C1 segment of cervical spinal cord (tissue), 14 donors: ENCODE data around the gene HIVEP3.

ENCODE experiments used
- DNase-seq, 14 donors: peaks; one replicate each; lab custom pipeline; 2025; lab: John Stamatoyannopoulos, UW

Gene HIVEP3

DNA sequence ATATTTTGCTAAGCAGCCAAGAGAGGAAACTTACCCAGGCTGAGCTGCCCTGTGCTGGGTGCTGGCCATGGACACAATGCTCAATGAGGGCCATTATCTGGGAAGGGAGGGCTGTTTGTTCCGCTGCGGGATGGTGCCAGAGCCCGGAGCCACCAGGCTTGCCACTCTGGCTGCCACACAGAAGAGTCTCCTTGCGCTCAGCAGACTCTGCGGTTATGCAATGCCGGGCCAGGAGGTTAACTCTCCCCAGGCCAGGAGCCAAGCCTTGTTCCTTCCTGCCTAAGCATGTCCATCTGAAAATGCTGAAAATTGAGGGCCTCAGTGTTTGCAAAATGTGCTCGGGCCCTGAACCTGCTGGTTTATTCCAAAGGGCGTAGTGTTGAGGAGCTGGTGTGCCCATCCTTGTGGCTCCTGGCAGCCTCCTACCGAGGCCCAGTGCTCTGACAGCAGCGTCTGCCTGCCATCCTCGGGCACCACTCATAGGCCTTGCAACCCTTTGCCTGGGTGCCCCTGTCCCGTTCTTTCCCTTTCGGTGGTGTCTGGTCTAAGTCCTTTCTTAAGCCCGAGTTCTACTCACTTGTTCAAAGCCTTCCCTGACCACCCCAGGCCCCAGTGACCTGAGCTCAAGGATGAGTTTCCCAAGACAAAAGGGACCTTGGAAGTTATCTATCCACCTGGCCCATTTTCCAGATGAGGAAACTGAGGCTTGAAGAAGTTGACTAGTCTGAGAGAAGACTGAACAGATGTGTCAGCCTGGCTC is 300.5 kb downstream of the HIVEP3 start:
- DNase-seq, result peak in 13 of 14 donors; percentile 62 to 94 (median 87)

DNA sequence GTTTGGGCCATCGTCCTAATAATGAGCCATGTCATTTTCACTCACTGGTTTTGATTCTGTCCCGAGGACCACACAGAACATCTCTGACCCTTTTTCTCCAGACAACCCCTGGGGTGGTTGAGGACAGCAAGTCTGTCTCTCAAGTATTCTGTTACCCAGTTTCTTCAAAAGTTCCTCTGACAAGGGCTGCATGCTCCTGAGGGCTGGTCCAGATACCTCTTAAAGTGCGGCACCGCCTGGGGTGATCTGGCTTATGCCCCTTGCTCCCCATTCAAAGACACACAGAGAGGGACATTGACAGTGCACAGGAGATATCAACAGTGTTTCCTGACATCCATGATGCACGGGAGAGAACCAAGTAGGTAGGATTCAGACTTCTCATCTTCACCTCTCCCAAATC is 301.4 kb downstream of the HIVEP3 start:
- no peak for DNase-seq

DNA sequence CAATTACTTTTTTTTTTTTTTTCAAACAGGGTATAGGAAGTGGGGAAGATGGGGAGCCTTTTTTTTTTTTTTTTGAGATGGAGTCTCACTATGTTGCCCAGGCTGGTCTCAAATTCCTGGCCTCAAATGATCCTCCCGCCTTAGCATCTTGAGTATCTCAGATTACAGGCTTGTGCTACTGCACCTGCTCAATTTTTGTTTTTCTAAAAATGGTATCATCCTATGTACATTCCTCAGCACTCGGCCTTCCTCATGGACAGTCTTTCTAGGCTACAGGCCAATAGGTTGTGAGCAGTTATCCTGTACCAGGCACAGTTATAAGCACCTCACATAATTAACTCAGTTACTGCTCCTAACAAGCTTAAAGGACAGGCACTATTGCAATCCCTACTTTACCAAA is 302.2 kb downstream of the HIVEP3 start:
- DNase-seq, result no peak

DNA sequence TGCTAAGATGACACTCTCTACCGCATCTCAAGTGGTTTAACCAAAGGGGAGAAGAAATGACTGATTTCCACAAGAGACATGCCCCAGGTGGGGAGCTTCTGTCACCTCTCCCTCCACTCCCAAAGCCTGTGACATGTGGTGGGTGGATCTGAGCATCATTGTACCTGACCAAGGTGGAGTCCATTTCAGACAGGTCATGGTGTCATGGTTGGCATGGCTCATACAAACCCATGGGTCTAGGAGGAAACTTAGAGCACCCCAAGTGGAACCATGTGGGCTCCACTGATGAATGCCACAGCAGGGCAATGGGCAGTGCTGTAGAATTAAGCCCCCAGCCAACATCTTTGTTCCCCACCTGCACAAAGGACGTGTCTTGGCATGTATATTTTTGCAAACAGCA is 302.7 kb downstream of the HIVEP3 start:
- no peak for DNase-seq

DNA sequence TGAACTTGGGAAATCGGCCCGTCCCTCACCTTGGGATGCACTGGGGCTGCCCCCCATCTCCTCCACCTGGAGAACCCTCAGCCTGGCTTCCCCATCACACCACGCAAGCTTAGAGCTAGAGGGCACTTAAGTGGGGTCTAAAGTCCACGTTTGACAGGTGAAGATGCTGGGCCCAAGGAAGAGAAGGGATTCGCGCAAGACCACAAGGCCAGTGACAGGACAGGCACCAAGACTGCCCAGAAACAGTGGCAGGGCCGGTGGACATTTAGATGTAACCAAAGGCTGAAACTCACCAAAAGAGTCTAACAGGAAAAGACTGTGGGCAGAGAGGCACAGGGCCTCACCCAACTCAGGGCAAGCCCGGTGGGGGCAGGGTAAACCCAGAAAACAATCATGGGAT is 303.4 kb downstream of the HIVEP3 start:
- no peak for DNase-seq

DNA sequence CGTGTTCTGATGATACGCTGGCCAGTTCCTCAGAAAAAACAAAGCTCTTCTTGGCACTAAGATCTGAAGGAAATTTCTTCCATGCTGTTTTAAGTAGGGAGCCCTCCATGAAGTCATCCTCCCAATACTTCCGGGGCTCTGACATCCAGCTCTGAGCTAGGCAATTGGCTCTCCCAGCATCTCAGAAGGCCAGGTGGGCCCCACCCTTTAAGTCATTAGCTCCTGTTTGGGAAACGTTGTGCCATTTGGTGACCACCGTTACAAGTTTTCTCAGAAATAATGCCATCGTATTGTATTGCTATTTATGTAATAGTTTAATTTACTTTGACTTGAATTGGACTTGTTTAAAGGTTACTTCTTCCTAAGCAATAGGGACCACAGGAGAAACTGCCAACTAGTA is 303.9 kb downstream of the HIVEP3 start:
- DNase-seq, result no peak

DNA sequence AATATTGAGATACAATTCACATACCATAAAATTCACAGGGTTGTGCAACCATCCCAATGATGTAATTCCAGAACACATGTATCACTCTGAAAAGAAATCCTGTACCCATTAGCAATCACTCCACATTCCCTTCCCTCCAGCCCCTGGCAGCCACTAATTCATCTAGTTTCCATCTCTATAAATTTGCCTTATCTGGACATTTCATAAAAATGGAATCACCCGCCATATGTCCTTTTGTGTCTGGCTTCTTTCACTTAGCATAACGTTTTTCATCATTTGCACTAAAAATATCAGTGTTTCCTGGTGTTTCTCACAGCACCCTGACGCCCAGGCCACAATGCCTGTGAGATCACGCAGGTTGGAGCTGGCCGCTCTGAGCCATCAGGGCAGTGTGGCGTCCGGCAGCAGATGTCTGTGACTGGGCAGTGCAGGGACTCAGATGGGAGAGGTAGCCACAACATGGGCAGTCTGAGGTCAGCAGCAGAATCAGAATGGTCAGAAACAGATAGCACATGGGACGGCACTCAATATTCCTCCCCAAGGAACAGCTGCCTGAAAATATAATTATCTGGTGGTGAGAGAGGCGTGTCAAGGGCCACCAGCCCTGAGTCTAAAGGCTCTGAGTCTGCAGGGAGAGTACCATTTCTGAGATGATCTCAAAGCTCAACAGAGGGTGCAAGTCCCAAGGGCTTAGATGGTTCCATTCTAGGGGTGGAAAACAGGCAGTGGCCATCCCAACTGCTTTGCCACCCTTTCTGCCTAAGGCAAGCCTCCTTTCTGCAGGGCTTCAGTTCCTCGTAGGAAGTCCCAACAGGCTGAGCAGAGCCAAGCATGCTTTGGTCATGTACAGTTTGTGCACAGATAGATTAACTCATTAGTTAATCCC is 304.8 kb downstream of the HIVEP3 start:
- DNase-seq, result peak in 1 of 14 donors; percentile 67

DNA sequence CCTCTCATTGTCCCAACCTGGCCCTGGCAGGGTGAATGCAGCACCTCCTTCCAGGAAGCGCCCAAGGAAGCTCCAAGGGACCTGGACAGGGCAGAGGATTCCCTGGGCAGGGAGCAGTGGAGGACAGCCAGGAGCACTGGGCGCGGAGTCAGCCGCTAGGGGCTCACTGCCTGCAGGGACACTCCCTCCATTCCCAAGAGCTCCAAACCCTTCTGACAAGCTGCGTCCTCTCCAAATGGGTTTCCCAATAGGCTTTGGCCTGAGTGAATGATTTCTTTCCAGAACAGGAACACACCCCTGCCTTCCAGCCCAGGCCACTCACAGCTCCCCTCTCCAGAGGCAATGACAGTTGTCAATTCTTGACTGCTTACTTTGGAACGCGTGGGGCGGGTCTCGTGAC is 305.8 kb downstream of the HIVEP3 start:
- no peak for DNase-seq

DNA sequence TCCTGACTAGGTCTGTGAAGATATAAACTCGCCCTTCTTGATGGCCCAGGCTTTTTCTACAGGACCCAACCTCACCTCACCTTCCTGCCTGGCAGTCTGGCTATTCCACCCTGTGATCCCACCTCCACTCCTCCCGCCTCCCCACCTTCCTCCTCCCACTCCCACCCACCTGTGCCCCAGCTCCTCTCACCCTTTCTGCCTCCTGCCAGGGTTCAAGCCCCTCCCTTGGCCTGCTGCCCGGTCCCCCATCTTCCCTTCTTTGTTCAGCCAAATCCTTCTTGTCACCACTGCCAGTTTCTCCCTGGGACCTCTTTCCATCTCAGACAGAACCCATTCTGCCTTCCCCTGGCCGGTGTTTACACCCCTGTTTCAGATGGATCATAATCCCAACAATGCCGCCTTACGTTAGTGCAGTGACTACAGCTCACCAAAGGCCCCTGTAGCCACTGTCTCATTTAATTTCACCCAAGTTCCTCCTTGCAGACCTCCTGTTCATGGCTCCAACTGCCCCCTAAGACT is 306.7 kb downstream of the HIVEP3 start:
- no peak for DNase-seq

DNA sequence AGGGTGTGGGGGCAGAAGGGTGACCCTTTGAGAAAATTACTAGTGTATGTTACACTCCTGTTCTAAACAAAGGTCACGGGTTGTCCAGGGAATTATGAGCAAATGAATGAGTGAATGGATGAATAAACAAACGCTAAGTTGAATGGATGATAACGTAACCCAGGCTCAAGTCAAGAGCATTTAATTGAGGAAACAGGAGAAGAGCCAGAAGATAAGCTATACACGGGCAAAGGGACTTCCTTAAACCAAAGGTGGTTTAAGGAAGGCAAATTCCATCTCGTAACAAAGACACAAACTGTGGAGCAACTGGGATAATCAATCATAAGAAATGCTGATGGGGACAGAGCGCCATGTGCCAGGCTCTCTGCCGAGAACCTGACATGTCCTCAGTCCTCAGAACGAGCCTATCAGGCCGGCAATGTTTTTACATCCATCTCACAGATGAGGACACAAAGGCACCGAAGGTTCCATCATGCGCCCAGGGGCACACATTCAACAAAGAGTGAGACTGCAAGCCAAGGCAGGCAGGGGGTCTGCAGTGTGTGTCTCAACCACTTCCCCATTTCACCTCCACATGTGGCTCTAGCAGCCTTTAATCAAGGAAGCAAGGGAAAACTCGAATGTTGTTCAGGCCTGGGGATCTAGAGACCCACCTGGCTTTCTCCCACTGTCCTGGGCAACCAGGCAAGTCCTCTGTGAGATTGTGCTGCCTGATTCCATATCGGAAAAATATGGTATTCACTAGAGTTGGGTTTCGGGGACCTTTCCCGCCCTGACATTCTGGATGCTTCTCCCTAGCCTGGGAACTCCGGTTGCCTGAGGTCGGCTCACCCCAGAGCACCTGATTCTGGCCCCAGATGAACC is 307.4 kb downstream of the HIVEP3 start:
- DNase-seq, result no peak

DNA sequence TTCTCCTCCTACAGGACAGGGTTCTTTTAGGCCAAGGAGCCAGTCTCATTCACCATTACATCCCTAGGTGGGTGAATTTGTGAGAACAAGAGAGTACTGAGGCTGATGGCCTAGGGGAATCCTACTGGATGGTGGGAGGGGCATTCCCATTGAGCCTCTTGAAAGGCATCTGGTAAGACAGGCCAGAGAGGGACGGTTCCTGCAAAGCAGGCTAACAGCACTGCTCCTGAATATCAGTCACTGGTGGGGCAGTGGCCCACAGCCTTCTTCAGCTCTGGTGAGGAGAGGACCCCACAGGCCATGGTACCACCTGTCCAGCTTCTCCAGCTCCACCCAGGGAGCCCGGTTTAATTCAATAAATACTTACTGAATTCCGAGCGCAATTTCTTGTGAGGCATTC is 308.4 kb downstream of the HIVEP3 start:
- no peak for DNase-seq

DNA sequence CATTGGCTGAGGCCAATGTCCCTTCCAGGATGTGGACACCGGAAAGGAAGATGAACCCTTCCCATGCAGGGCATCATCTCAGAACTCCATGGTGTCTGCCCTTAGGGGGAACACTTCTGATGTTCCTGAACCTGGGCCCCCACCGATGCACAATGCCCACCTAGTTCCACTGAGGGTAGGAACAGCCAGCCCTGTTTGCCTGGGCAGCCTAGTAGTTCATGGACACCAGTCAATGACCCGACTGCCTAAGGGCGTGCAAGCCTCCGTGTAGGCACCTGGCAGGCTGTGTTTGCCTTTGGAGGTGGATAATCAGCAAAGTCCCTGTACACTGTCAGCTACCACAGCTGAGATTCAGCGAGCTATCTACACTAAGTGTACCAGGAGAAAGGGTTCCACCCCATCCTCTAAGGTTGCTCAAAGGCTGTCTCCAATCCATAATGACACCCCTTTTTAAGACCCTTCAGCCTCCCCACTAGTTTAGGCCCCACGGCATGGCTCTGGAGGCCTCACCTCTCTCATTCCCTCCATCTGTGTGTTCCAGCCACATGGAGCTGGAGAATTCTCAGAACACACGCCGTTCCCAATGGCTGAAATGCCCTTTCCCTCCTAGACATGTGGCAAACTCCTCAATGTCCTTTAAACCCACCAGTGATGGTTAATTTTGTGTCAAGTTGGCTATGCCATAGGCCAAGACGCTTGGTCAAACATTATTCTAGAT is 309.4 kb downstream of the HIVEP3 start:
- no peak for DNase-seq

DNA sequence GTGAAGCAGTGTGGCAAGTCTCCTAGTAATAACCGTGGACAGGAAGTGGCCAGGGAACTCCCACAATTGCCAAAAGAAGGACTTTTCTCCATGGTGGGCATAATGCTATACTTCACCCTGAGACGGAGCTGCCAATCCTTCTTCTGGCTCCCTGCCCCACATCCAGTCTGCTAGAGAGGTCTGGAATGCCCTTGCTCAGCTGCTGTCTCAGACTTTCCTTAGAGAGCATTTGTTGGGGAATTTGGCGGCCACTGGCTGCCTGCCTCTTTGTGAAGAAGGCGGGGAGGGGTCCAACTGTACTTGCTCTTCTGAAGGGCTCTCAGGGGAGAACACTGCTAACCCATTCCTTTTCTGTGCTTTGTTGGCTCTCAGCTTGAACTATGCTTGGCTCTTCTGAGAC is 310.5 kb downstream of the HIVEP3 start:
- DNase-seq, result peak in 1 of 14 donors; percentile 10

DNA sequence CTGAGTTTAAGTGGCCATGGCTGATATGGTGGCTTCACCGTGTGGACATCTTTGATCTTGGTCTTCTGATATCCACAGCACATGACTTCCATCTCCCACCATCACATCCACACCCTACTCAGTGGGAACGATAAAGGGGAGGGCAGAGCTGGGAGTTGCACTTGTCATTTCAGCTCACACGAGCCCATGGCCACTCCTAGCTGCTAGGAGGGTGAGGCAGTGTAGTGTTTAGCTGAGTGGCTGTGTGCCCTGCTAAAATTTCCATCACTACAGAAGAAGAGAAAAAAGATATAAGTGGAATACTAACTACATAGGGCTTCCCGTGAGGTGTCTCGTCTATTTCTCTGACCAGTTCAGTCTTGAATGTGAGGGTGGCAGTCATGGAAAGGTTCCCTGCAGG is 310.9 kb downstream of the HIVEP3 start:
- DNase-seq, result no peak

DNA sequence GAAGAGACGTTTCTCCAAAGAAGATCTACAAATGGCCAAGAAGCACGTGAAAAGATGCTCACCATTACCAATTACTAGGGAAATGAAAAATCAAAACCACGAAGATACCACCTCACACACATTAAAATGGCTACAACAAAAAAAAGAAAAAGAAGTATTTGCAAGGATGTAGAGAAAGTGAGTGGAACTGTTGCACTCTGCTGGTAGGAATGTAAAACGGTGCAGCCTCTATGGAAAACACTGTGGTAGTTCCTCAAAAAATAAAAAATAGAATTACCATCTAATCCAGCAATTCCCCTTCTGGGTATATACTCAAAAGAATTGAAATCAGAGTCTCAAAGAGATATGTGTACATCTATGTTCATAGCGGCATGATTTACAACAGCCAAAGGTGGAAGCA is 318.8 kb downstream of the HIVEP3 start:
- no peak for DNase-seq

DNA sequence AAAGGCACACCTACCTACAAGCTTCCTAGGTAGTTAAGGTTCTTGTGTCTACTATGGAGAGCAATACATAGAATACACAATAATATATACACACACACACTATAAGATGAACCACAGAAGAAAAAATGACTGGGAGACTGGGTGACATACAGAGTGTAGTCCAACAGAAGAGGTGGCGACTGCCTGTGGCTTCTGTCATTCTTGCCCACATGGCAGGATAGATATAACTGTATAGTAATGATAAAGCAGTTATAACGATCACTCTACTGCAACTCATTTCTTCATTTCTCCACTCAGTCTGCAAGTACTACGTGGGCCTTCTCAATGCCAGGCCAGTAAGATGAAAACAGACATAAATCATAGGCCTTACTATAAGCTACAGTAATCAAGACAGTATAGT is 320.4 kb downstream of the HIVEP3 start:
- no peak for DNase-seq

DNA sequence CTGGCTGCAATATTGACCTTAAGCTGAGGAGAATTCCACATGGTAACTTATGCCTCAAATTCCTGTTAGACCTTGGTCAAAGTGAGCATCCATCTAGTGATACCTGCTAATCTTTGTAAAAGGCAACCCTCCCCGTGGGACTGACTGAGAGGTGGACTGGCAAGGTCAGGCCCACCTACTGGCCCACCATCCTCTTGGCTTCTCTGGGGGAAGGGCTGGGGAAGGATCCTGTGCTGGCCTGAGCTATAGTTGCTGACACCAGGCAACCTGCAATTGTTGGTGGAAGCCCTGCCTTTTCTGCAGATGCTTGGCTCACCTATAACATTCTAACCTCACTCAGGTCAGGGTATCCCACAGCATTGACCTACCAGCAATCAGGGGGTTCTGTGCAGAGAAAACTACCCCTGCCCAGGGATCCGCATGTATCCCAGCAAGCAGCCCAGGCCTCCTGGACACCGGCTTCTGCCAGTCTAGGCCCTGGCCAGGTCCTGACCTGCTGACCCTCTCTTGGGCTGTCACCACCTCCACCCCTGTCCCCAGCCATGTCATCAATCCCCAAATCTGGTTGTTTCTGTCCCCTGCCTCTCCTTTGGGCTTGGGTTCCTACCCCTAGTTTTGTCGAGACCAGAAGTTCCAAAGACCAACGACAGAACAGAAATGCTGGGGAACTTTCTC is 326.1 kb downstream of the HIVEP3 start:
- DNase-seq, result no peak

DNA sequence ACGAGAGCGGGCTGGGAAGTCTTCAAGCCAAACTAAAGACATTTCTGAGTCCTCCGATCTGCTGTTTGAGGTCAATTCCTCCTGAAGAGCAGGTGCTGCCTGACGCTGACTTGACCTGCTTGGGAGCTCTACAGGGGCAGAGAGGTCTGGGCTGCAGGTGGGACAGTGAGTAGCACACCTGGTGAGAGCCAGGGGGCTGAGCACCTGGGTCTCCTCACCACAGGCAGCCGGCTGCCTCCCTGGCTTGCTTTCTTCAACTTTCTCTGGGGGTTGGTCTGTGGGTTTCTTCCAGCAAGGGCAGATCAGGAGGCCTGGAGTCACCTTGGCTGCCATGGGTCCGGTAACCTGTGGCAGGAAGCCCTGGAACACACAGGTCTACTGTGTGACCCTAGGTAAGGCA is 326.8 kb downstream of the HIVEP3 start:
- DNase-seq, result no peak

DNA sequence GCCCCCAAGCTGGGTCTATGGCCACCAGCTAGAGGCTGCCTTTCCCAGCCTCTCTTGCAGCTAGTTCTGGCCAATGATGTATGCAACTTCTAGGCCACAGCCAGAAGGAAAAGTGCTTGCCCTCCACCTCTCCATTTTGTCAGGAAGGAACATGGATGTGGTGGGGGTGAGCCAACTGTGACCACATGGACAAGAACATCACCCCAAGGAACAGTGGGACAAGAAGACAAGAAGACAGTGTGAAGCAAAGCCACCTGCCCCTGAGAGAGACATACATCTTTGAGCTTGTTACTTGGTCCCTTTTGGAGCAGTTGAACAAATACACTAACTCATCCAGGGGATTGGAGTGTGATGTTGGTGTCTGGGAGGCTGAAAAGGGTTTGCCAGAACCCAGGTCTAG is 328.4 kb downstream of the HIVEP3 start:
- DNase-seq, result no peak

DNA sequence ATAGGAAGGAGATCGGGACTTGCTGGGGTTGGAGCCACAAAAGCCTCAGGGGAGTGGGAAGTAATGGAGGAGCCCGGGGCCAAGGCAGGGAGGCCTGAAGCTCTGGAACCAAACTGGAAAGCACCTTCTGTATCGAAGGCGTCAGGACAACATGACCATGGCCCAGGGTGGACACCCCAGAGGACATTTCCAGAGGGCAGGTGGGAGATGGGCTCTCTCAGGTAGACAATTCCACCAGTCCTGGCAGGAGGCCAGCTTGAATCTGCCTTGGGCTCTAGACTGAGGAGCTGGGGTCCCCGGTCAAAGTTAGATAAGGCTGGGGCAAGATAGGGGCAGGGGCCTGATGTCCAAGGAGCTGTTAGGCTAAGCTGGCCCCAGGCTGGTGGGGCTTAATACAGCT is 329.3 kb downstream of the HIVEP3 start:
- DNase-seq, result no peak
